ENCODE results near the gene TNNT3.
"Not testable (repeated sequence)": the region's sequence is repeated elsewhere in the genome, so short reads cannot be mapped to it uniquely, and the experiment has no call there.

TNNT3 gene

GRCh38 chr11:1939006-1939625 is 19.6 kb downstream of the TNNT3 start:
- no peaks in the 10 kb centered on the region for H3K9me3 ChIP-seq (ENCODE audit: control insufficient read depth, insufficient read depth, low read depth, low read length)
- no peaks in the 10 kb centered on the region for H3K36me3 ChIP-seq (ENCODE audit: control insufficient read depth, insufficient read depth, low read length)
- H3K27ac ChIP-seq (ENCODE audit: low read depth, low read length) = no peak overlapping the region
- H3K4me1 ChIP-seq (ENCODE audit: control insufficient read depth, insufficient read depth, low read length) = no peaks in the 10 kb centered on the region
- H3K4me3 ChIP-seq (ENCODE audit: low read depth, low read length) = no peak overlapping the region
- H3K9ac ChIP-seq (ENCODE audit: low read length) = no peak overlapping the region
- H3K27me3 ChIP-seq (ENCODE audit: control insufficient read depth, insufficient read depth, low read length) = no peaks in the 10 kb centered on the region; the same call in 1 of the 2 replicates

GRCh38 chr11:1939788-1940187 is 20.3 kb downstream of the TNNT3 start:
- not testable (repeated sequence) for H3K36me3 ChIP-seq (ENCODE audit: control insufficient read depth, insufficient read depth, low read length); H3K9ac ChIP-seq (ENCODE audit: low read length); H3K9me3 ChIP-seq (ENCODE audit: control insufficient read depth, insufficient read depth, low read depth, low read length); H3K4me3 ChIP-seq (ENCODE audit: low read depth, low read length); H3K4me1 ChIP-seq (ENCODE audit: control insufficient read depth, insufficient read depth, low read length); H3K27me3 ChIP-seq (ENCODE audit: control insufficient read depth, insufficient read depth, low read length); H3K27ac ChIP-seq (ENCODE audit: low read depth, low read length)

- no peak overlapping the region for H3K27ac ChIP-seq (ENCODE audit: low read depth, low read length)
- H3K36me3 ChIP-seq (ENCODE audit: control insufficient read depth, insufficient read depth, low read length) = no peaks in the 10 kb centered on the region
- no peak overlapping the region for H3K9ac ChIP-seq (ENCODE audit: low read length)
- no peaks in the 10 kb centered on the region for H3K4me1 ChIP-seq (ENCODE audit: control insufficient read depth, insufficient read depth, low read length)
- H3K9me3 ChIP-seq (ENCODE audit: control insufficient read depth, insufficient read depth, low read depth, low read length) = no peaks in the 10 kb centered on the region
- H3K4me3 ChIP-seq (ENCODE audit: low read depth, low read length) = no peak overlapping the region
- no peaks in the 10 kb centered on the region for H3K27me3 ChIP-seq (ENCODE audit: control insufficient read depth, insufficient read depth, low read length)
Observed at GRCh38 chr11:1942558-1943260, 23.2 kb downstream of the TNNT3 start.

GRCh38 chr11:1943576-1943975 is 24.1 kb downstream of the TNNT3 start:
- H3K27ac ChIP-seq (ENCODE audit: low read depth, low read length) = no peak overlapping the region
- no peak overlapping the region for H3K9ac ChIP-seq (ENCODE audit: low read length)
- H3K36me3 ChIP-seq (ENCODE audit: control insufficient read depth, insufficient read depth, low read length) = no peaks in the 10 kb centered on the region

GRCh38 chr11:1943977-1944376 is 24.5 kb downstream of the TNNT3 start:
- no peaks in the 10 kb centered on the region for H3K27me3 ChIP-seq (ENCODE audit: control insufficient read depth, insufficient read depth, low read length)
- H3K27ac ChIP-seq (ENCODE audit: low read depth, low read length) = no peak overlapping the region
- H3K4me1 ChIP-seq (ENCODE audit: control insufficient read depth, insufficient read depth, low read length) = no peaks in the 10 kb centered on the region
- no peak overlapping the region for H3K4me3 ChIP-seq (ENCODE audit: low read depth, low read length)
- H3K9ac ChIP-seq (ENCODE audit: low read length) = no peak overlapping the region
- H3K36me3 ChIP-seq (ENCODE audit: control insufficient read depth, insufficient read depth, low read length) = no peaks in the 10 kb centered on the region
- H3K9me3 ChIP-seq (ENCODE audit: control insufficient read depth, insufficient read depth, low read depth, low read length) = no peaks in the 10 kb centered on the region

More at GRCh38 chr11:1943576-1943975, 24.1 kb downstream of the TNNT3 start:
- no peaks in the 10 kb centered on the region for H3K9me3 ChIP-seq (ENCODE audit: control insufficient read depth, insufficient read depth, low read depth, low read length)
- H3K27me3 ChIP-seq (ENCODE audit: control insufficient read depth, insufficient read depth, low read length) = no peaks in the 10 kb centered on the region
- no peaks in the 10 kb centered on the region for H3K4me1 ChIP-seq (ENCODE audit: control insufficient read depth, insufficient read depth, low read length)
- no peak overlapping the region for H3K4me3 ChIP-seq (ENCODE audit: low read depth, low read length)

- Histone ChIP-seq H3K27me3 (ENCODE audit: control insufficient read depth, insufficient read depth, low read length) (no peaks in the 10 kb centered on the region), H3K9ac (ENCODE audit: low read length) (no peak within 1 kb of the TSS), H3K4me3 (ENCODE audit: low read depth, low read length) (no peak within 1 kb of the TSS), H3K36me3 (ENCODE audit: control insufficient read depth, insufficient read depth, low read length) (no peaks in the 10 kb centered on the region), H3K9me3 (ENCODE audit: control insufficient read depth, insufficient read depth, low read depth, low read length) (no peaks in the 10 kb centered on the region), H3K27ac (ENCODE audit: low read depth, low read length) (no peak within 1 kb of the TSS), H3K4me1 (ENCODE audit: control insufficient read depth, insufficient read depth, low read length) (no peaks in the 10 kb centered on the region)
Observed at GRCh38 chr11:1946812-1947484, 27.4 kb downstream of the TNNT3 start, which contains the start of gene MRPL23. TSS of gene MRPL23 (plus strand) at chr11:1947332. CDS start at chr11:1947363, 31 bp downstream.

GRCh38 chr11:1947592-1948237 is 28.2 kb downstream of the TNNT3 start:
- H3K27me3 ChIP-seq (ENCODE audit: control insufficient read depth, insufficient read depth, low read length) = no peaks in the 10 kb centered on the region
- H3K27ac ChIP-seq (ENCODE audit: low read depth, low read length) = no peak overlapping the region
- H3K9me3 ChIP-seq (ENCODE audit: control insufficient read depth, insufficient read depth, low read depth, low read length) = no peaks in the 10 kb centered on the region
- H3K9ac ChIP-seq (ENCODE audit: low read length) = no peak overlapping the region
- no peaks in the 10 kb centered on the region for H3K36me3 ChIP-seq (ENCODE audit: control insufficient read depth, insufficient read depth, low read length)
- no peaks in the 10 kb centered on the region for H3K4me1 ChIP-seq (ENCODE audit: control insufficient read depth, insufficient read depth, low read length)
- H3K4me3 ChIP-seq (ENCODE audit: low read depth, low read length) = no peak overlapping the region

GRCh38 chr11:1948389-1948788 is 28.9 kb downstream of the TNNT3 start:
- Histone ChIP-seq H3K9me3 (ENCODE audit: control insufficient read depth, insufficient read depth, low read depth, low read length) (no peaks in the 10 kb centered on the region), H3K4me1 (ENCODE audit: control insufficient read depth, insufficient read depth, low read length) (no peaks in the 10 kb centered on the region), H3K36me3 (ENCODE audit: control insufficient read depth, insufficient read depth, low read length) (no peaks in the 10 kb centered on the region), H3K4me3 (ENCODE audit: low read depth, low read length) (no peak overlapping the region), H3K27ac (ENCODE audit: low read depth, low read length) (no peak overlapping the region), H3K9ac (ENCODE audit: low read length) (no peak overlapping the region), H3K27me3 (ENCODE audit: control insufficient read depth, insufficient read depth, low read length) (no peaks in the 10 kb centered on the region)

- H3K4me1 ChIP-seq (ENCODE audit: control insufficient read depth, insufficient read depth, low read length) = no peaks in the 10 kb centered on the region
- no peak overlapping the region for H3K4me3 ChIP-seq (ENCODE audit: low read depth, low read length)
- H3K9me3 ChIP-seq (ENCODE audit: control insufficient read depth, insufficient read depth, low read depth, low read length) = no peaks in the 10 kb centered on the region
Observed at GRCh38 chr11:1949302-1949701, 29.8 kb downstream of the TNNT3 start.

GRCh38 chr11:1949922-1950321 is 30.4 kb downstream of the TNNT3 start:
- Histone ChIP-seq H3K27me3 (ENCODE audit: control insufficient read depth, insufficient read depth, low read length) (no peaks in the 10 kb centered on the region), H3K36me3 (ENCODE audit: control insufficient read depth, insufficient read depth, low read length) (no peaks in the 10 kb centered on the region), H3K4me1 (ENCODE audit: control insufficient read depth, insufficient read depth, low read length) (no peaks in the 10 kb centered on the region), H3K9me3 (ENCODE audit: control insufficient read depth, insufficient read depth, low read depth, low read length) (no peaks in the 10 kb centered on the region), H3K9ac (ENCODE audit: low read length) (no peak overlapping the region), H3K4me3 (ENCODE audit: low read depth, low read length) (no peak overlapping the region), H3K27ac (ENCODE audit: low read depth, low read length) (no peak overlapping the region)

More at GRCh38 chr11:1949302-1949701, 29.8 kb downstream of the TNNT3 start:
- Histone ChIP-seq H3K27ac (ENCODE audit: low read depth, low read length) (no peak overlapping the region), H3K9ac (ENCODE audit: low read length) (no peak overlapping the region), H3K27me3 (ENCODE audit: control insufficient read depth, insufficient read depth, low read length) (no peaks in the 10 kb centered on the region), H3K36me3 (ENCODE audit: control insufficient read depth, insufficient read depth, low read length) (no peaks in the 10 kb centered on the region)

Data from HUES6 (cell line).